ENCODE data around the gene PCDH15.

The PCDH15 gene

GRCh38 chr10:54554028-54554427 lies 247.0 kb downstream of the PCDH15 start:
- Histone ChIP-seq H3K9me2 (replicated peaks; ENCODE audit: low read depth, low read length) (no peaks in the 10 kb centered on the region), H3K4me3 (ENCODE audit: low read length, poor library complexity, severe bottlenecking) (no peak overlapping the region), H3K9me3 (ENCODE audit: insufficient read depth, low read depth, low read length) (no peaks in the 10 kb centered on the region), H3K27me3 (ENCODE audit: insufficient read depth, low read length, poor library complexity, severe bottlenecking) (no peaks in the 10 kb centered on the region), H2AFZ (ENCODE audit: low read length) (no peak overlapping the region), H3K9ac (ENCODE audit: low read depth, low read length, poor library complexity, severe bottlenecking) (no peak overlapping the region), H4K20me1 (ENCODE audit: insufficient read depth, low read length, poor library complexity, severe bottlenecking) (no peaks in the 10 kb centered on the region), H3K79me2 (ENCODE audit: insufficient read depth, low read length) (no peaks in the 10 kb centered on the region), H3F3A (ENCODE audit: low read depth) (no peaks in the 10 kb centered on the region), H3K36me3 (ENCODE audit: insufficient read depth, low read length) (no peaks in the 10 kb centered on the region), H3K4me2 (ENCODE audit: low read depth, low read length, poor library complexity, severe bottlenecking) (no peak overlapping the region), H3K4me1 (ENCODE audit: insufficient read depth, low read length, poor library complexity, severe bottlenecking) (no peaks in the 10 kb centered on the region)
- TF ChIP-seq, protein P1, sequence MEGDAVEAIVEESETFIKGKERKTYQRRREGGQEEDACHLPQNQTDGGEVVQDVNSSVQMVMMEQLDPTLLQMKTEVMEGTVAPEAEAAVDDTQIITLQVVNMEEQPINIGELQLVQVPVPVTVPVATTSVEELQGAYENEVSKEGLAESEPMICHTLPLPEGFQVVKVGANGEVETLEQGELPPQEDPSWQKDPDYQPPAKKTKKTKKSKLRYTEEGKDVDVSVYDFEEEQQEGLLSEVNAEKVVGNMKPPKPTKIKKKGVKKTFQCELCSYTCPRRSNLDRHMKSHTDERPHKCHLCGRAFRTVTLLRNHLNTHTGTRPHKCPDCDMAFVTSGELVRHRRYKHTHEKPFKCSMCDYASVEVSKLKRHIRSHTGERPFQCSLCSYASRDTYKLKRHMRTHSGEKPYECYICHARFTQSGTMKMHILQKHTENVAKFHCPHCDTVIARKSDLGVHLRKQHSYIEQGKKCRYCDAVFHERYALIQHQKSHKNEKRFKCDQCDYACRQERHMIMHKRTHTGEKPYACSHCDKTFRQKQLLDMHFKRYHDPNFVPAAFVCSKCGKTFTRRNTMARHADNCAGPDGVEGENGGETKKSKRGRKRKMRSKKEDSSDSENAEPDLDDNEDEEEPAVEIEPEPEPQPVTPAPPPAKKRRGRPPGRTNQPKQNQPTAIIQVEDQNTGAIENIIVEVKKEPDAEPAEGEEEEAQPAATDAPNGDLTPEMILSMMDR (conservative IDR thresholded peaks at IDR 0.05; ENCODE audit: low read length), result no peak
- no peak for TF ChIP-seq EZH2phosphoT487 (IDR thresholded peaks at IDR 0.05; ENCODE audit: borderline replicate concordance)

- H2AFZ ChIP-seq (ENCODE audit: low read length), result no peak overlapping the region
- no peaks in the 10 kb centered on the region for H3K9me3 ChIP-seq (ENCODE audit: insufficient read depth, low read depth, low read length)
- no peak overlapping the region for H3K4me3 ChIP-seq (ENCODE audit: low read length, poor library complexity, severe bottlenecking)
- no peak for TF ChIP-seq EZH2phosphoT487 (IDR thresholded peaks at IDR 0.05; ENCODE audit: borderline replicate concordance)
- TF ChIP-seq, protein P1 (conservative IDR thresholded peaks at IDR 0.05; ENCODE audit: low read length), result no peak
- H3K79me2 ChIP-seq (ENCODE audit: insufficient read depth, low read length), result no peaks in the 10 kb centered on the region
- H3F3A ChIP-seq (ENCODE audit: low read depth), result no peaks in the 10 kb centered on the region
- no peaks in the 10 kb centered on the region for H3K4me1 ChIP-seq (ENCODE audit: insufficient read depth, low read length, poor library complexity, severe bottlenecking)
- no peaks in the 10 kb centered on the region for H3K27me3 ChIP-seq (ENCODE audit: insufficient read depth, low read length, poor library complexity, severe bottlenecking)
- H3K9ac ChIP-seq (ENCODE audit: low read depth, low read length, poor library complexity, severe bottlenecking), result no peak overlapping the region
- H3K4me2 ChIP-seq (ENCODE audit: low read depth, low read length, poor library complexity, severe bottlenecking), result no peak overlapping the region
- no peaks in the 10 kb centered on the region for H4K20me1 ChIP-seq (ENCODE audit: insufficient read depth, low read length, poor library complexity, severe bottlenecking)
- H3K36me3 ChIP-seq (ENCODE audit: insufficient read depth, low read length), result no peaks in the 10 kb centered on the region
- no peaks in the 10 kb centered on the region for H3K9me2 ChIP-seq (replicated peaks; ENCODE audit: low read depth, low read length)
Observed at GRCh38 chr10:54550016-54550415, 251.0 kb downstream of the PCDH15 start.

- Histone ChIP-seq H3K27me3 (ENCODE audit: insufficient read depth, low read length, poor library complexity, severe bottlenecking) (no peaks in the 10 kb centered on the region), H3K9me3 (ENCODE audit: insufficient read depth, low read depth, low read length) (no peaks in the 10 kb centered on the region), H3K4me3 (ENCODE audit: low read length, poor library complexity, severe bottlenecking) (no peak overlapping the region), H3K36me3 (ENCODE audit: insufficient read depth, low read length) (no peaks in the 10 kb centered on the region), H2AFZ (ENCODE audit: low read length) (no peak overlapping the region), H4K20me1 (ENCODE audit: insufficient read depth, low read length, poor library complexity, severe bottlenecking) (no peaks in the 10 kb centered on the region), H3K79me2 (ENCODE audit: insufficient read depth, low read length) (no peaks in the 10 kb centered on the region), H3K4me1 (ENCODE audit: insufficient read depth, low read length, poor library complexity, severe bottlenecking) (no peaks in the 10 kb centered on the region), H3K4me2 (ENCODE audit: low read depth, low read length, poor library complexity, severe bottlenecking) (no peak overlapping the region), H3K9me2 (replicated peaks; ENCODE audit: low read depth, low read length) (no peaks in the 10 kb centered on the region), H3F3A (ENCODE audit: low read depth) (no peaks in the 10 kb centered on the region), H3K9ac (ENCODE audit: low read depth, low read length, poor library complexity, severe bottlenecking) (no peak overlapping the region)
- TF ChIP-seq, protein P1 (conservative IDR thresholded peaks at IDR 0.05; ENCODE audit: low read length), result no peak
- TF ChIP-seq EZH2phosphoT487 (IDR thresholded peaks at IDR 0.05; ENCODE audit: borderline replicate concordance), result no peak
Observed at GRCh38 chr10:54531296-54531695, 269.7 kb downstream of the PCDH15 start.

Data from Loucy (cell line).